Measurements from ENCODE around the gene KCNV2.

DNA sequence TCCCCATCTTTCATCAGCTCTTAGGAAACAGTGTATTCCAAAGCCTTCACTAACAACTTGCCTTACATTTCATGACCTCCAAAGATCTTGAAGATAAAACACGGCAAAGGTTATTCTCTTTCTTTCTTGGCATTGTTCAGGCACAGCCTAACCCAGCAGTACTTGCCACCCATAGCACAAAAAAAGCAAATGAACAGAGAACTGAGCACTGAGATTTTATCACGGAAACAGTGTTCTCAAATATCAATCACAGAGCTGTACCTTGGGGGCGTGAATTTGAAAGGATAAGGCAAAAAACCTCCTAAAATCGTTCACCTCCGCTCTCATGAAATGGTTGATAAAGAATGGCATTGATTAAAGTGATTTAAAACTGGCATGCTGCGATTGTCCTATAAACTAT is 16.9 kb upstream of the KCNV2 start:
- no peak for TF ChIP-seq POLR2AphosphoS5 (IDR thresholded peaks at IDR 0.05; ENCODE audit: low read depth)
- TF ChIP-seq, protein P1, sequence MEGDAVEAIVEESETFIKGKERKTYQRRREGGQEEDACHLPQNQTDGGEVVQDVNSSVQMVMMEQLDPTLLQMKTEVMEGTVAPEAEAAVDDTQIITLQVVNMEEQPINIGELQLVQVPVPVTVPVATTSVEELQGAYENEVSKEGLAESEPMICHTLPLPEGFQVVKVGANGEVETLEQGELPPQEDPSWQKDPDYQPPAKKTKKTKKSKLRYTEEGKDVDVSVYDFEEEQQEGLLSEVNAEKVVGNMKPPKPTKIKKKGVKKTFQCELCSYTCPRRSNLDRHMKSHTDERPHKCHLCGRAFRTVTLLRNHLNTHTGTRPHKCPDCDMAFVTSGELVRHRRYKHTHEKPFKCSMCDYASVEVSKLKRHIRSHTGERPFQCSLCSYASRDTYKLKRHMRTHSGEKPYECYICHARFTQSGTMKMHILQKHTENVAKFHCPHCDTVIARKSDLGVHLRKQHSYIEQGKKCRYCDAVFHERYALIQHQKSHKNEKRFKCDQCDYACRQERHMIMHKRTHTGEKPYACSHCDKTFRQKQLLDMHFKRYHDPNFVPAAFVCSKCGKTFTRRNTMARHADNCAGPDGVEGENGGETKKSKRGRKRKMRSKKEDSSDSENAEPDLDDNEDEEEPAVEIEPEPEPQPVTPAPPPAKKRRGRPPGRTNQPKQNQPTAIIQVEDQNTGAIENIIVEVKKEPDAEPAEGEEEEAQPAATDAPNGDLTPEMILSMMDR (conservative IDR thresholded peaks at IDR 0.05; ENCODE audit: low read depth in 2 of 2): no peak
- no peak for TF ChIP-seq CREB1 (CRISPR knock-in tag; IDR thresholded peaks at IDR 0.05; ENCODE audit: low read depth)
- no peak for TF ChIP-seq EZH2phosphoT487 (IDR thresholded peaks at IDR 0.05; ENCODE audit: unreplicated experiment)
- no peak for TF ChIP-seq EZH2 (IDR thresholded peaks at IDR 0.05; ENCODE audit: low read depth, unreplicated experiment)
- no peak for TF ChIP-seq JUNB (IDR thresholded peaks at IDR 0.05; ENCODE audit: unreplicated experiment)
- TF ChIP-seq, protein P2, sequence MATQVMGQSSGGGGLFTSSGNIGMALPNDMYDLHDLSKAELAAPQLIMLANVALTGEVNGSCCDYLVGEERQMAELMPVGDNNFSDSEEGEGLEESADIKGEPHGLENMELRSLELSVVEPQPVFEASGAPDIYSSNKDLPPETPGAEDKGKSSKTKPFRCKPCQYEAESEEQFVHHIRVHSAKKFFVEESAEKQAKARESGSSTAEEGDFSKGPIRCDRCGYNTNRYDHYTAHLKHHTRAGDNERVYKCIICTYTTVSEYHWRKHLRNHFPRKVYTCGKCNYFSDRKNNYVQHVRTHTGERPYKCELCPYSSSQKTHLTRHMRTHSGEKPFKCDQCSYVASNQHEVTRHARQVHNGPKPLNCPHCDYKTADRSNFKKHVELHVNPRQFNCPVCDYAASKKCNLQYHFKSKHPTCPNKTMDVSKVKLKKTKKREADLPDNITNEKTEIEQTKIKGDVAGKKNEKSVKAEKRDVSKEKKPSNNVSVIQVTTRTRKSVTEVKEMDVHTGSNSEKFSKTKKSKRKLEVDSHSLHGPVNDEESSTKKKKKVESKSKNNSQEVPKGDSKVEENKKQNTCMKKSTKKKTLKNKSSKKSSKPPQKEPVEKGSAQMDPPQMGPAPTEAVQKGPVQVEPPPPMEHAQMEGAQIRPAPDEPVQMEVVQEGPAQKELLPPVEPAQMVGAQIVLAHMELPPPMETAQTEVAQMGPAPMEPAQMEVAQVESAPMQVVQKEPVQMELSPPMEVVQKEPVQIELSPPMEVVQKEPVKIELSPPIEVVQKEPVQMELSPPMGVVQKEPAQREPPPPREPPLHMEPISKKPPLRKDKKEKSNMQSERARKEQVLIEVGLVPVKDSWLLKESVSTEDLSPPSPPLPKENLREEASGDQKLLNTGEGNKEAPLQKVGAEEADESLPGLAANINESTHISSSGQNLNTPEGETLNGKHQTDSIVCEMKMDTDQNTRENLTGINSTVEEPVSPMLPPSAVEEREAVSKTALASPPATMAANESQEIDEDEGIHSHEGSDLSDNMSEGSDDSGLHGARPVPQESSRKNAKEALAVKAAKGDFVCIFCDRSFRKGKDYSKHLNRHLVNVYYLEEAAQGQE (IDR thresholded peaks at IDR 0.05; ENCODE audit: unreplicated experiment): no peak
- no peak for TF ChIP-seq ZNF331 (CRISPR knock-in tag; IDR thresholded peaks at IDR 0.05; ENCODE audit: low read depth)
- no peak for TF ChIP-seq ZNF114 (CRISPR knock-in tag; IDR thresholded peaks at IDR 0.05)
- TF ChIP-seq, protein P3, sequence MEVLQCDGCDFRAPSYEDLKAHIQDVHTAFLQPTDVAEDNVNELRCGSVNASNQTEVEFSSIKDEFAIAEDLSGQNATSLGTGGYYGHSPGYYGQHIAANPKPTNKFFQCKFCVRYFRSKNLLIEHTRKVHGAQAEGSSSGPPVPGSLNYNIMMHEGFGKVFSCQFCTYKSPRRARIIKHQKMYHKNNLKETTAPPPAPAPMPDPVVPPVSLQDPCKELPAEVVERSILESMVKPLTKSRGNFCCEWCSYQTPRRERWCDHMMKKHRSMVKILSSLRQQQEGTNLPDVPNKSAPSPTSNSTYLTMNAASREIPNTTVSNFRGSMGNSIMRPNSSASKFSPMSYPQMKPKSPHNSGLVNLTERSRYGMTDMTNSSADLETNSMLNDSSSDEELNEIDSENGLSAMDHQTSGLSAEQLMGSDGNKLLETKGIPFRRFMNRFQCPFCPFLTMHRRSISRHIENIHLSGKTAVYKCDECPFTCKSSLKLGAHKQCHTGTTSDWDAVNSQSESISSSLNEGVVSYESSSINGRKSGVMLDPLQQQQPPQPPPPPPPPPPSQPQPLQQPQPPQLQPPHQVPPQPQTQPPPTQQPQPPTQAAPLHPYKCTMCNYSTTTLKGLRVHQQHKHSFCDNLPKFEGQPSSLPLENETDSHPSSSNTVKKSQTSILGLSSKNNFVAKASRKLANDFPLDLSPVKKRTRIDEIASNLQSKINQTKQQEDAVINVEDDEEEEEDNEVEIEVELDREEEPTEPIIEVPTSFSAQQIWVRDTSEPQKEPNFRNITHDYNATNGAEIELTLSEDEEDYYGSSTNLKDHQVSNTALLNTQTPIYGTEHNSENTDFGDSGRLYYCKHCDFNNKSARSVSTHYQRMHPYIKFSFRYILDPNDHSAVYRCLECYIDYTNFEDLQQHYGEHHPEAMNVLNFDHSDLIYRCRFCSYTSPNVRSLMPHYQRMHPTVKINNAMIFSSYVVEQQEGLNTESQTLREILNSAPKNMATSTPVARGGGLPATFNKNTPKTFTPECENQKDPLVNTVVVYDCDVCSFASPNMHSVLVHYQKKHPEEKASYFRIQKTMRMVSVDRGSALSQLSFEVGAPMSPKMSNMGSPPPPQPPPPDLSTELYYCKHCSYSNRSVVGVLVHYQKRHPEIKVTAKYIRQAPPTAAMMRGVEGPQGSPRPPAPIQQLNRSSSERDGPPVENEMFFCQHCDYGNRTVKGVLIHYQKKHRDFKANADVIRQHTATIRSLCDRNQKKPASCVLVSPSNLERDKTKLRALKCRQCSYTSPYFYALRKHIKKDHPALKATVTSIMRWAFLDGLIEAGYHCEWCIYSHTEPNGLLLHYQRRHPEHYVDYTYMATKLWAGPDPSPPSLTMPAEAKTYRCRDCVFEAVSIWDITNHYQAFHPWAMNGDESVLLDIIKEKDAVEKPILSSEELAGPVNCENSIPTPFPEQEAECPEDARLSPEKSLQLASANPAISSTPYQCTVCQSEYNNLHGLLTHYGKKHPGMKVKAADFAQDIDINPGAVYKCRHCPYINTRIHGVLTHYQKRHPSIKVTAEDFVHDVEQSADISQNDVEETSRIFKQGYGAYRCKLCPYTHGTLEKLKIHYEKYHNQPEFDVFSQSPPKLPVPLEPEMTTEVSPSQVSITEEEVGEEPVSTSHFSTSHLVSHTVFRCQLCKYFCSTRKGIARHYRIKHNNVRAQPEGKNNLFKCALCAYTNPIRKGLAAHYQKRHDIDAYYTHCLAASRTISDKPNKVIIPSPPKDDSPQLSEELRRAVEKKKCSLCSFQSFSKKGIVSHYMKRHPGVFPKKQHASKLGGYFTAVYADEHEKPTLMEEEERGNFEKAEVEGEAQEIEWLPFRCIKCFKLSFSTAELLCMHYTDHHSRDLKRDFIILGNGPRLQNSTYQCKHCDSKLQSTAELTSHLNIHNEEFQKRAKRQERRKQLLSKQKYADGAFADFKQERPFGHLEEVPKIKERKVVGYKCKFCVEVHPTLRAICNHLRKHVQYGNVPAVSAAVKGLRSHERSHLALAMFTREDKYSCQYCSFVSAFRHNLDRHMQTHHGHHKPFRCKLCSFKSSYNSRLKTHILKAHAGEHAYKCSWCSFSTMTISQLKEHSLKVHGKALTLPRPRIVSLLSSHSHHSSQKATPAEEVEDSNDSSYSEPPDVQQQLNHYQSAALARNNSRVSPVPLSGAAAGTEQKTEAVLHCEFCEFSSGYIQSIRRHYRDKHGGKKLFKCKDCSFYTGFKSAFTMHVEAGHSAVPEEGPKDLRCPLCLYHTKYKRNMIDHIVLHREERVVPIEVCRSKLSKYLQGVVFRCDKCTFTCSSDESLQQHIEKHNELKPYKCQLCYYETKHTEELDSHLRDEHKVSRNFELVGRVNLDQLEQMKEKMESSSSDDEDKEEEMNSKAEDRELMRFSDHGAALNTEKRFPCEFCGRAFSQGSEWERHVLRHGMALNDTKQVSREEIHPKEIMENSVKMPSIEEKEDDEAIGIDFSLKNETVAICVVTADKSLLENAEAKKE (CRISPR knock-in tag; IDR thresholded peaks at IDR 0.05): no peak
- TF ChIP-seq NANOG (IDR thresholded peaks at IDR 0.05; ENCODE audit: borderline replicate concordance): no peak
- TF ChIP-seq, protein P4, sequence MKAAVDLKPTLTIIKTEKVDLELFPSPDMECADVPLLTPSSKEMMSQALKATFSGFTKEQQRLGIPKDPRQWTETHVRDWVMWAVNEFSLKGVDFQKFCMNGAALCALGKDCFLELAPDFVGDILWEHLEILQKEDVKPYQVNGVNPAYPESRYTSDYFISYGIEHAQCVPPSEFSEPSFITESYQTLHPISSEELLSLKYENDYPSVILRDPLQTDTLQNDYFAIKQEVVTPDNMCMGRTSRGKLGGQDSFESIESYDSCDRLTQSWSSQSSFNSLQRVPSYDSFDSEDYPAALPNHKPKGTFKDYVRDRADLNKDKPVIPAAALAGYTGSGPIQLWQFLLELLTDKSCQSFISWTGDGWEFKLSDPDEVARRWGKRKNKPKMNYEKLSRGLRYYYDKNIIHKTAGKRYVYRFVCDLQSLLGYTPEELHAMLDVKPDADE (IDR thresholded peaks at IDR 0.05): no peak
- TF ChIP-seq STAT1 (IDR thresholded peaks at IDR 0.05; ENCODE audit: unreplicated experiment): no peak

All from GM23338 (cell line).